Heart left ventricle (tissue), 13 donors: Measurements from ENCODE around the gene ORC3.

Source experiments
- POLR2A ChIP-seq, 2 donors: fragments of 450-650 bp; IDR thresholded peaks; one replicate each; pipeline ENCODE4 v1.6.1; 2017; ENCODE audit warnings: antibody characterized with exemption in 2 of 2, mild to moderate bottlenecking in 2 of 2, moderate library complexity in 2 of 2
- TF ChIP-seq, protein P1 (sequence below), 12 donors: fragments of 200-600 bp; sonication (generic) in 4 of 12; IDR thresholded peaks; one replicate each; pipeline versions ENCODE4 v1.5.0 to v1.8.0; 2018 to 2022; ENCODE audit warnings: antibody characterized with exemption in 12 of 12, mild to moderate bottlenecking in 5 of 12
- donor health status: ischemic (EF 13 %, LVEDD 7.1; RV severe dilation, severe dysfunction).
- donor health status: DM: no; HTN: yes; CAD: no.
- donor health status: DM: no; HTN: no; CAD: no.
- donor health status: ischemic (EF 25% LVEDD 6.9; RV normal size, moderate dysfunction).
- donor health status: ischemic (EF 25% LVEDD 5.7; RV mildly dilated, moderate dysfunction).
- donor health status: ischemic (EF 35%, LVEDD 5.7; RV mildly dilated, moderate dysfunction).
- donor health status: nonischemic (EF 11% LVEDD 7.7; RV severe dilation, severe dysfunction).
- donor health status: DM: yes; HTN: yes; CAD: no.
- donor health status: PGD.
- donor health status: ischemic (EF 29% LVEDD 5.4; RV normal size, mild dysfunction).
- donor health status: nonischemic (EF 23%, LVEDD 6.1; RV moderate dilation, normal function).

DNA sequence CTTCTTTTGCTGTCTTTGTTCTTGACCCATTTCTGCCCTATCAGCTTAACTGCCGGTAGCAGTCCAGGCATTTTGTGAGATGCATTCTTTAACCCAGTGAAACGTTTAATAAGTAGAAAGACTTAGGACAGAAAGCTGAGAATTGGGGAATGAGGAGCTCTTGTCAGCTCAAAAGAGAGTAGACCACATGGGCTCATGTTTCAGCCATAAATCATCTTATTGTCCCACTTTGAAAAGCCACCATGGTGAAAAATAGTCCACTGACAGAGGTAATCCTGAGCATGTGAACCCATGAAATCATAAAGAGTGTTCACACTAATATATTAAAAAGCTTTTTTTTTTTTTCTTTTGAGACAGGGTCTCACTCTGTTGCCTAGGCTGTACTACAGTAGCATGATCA is 16.3 kb downstream of the ORC3 start:
- TF ChIP-seq POLR2A (IDR thresholded peaks at IDR 0.05): no peak
- TF ChIP-seq, protein P1, sequence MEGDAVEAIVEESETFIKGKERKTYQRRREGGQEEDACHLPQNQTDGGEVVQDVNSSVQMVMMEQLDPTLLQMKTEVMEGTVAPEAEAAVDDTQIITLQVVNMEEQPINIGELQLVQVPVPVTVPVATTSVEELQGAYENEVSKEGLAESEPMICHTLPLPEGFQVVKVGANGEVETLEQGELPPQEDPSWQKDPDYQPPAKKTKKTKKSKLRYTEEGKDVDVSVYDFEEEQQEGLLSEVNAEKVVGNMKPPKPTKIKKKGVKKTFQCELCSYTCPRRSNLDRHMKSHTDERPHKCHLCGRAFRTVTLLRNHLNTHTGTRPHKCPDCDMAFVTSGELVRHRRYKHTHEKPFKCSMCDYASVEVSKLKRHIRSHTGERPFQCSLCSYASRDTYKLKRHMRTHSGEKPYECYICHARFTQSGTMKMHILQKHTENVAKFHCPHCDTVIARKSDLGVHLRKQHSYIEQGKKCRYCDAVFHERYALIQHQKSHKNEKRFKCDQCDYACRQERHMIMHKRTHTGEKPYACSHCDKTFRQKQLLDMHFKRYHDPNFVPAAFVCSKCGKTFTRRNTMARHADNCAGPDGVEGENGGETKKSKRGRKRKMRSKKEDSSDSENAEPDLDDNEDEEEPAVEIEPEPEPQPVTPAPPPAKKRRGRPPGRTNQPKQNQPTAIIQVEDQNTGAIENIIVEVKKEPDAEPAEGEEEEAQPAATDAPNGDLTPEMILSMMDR (IDR thresholded peaks at IDR 0.05): no peak
